SU-DHL-6 (cell line): Measurements from ENCODE around the gene CDC20.

Experiments used
- CTCF ChIP-seq: fragments of 200-600 bp; sonication (generic); IDR thresholded peaks from one replicate; pipeline ENCODE4 v1.5.1; 2017; ENCODE audit warnings: antibody characterized with exemption, mild to moderate bottlenecking, low read length, moderate library complexity; ENCODE audit not compliant: insufficient read depth, poor library complexity, severe bottlenecking
- EZH2phosphoT487 ChIP-seq: fragments of 200-600 bp; sonication (generic), shearing (Covaris generic); conservative IDR thresholded peaks from 2 replicates; pipeline ENCODE4 v1.6.1; 2018; ENCODE audit warnings: mild to moderate bottlenecking, antibody characterized with exemption, low read length, moderate library complexity, mixed read lengths

GRCh38 chr1:43324810-43325209, 34.0 kb upstream of the CDC20 start:
- TF ChIP-seq CTCF (no peak), EZH2phosphoT487 (no peak)
